Testis (tissue), 3 donors: ENCODE measurements around the gene DOCK9. TPM values are rescaled to one million over a fixed set of nuclear protein-coding genes. Genes with fewer than 3 reads are reported as not detected.

Source experiments
- DNase-seq: peaks from one replicate; pipeline ENCODE4 v3.0.0-alpha.2; 2019
- H3K27ac ChIP-seq, 2 donors: fragments of 200-600 bp; sonication (generic); one replicate each; pipeline ENCODE4 v1.5.1; 2019
- H3K27me3 ChIP-seq: fragments of 200-600 bp; sonication (generic); one replicate; pipeline ENCODE4 v1.5.1; 2019
- H3K36me3 ChIP-seq: fragments of 200-600 bp; sonication (generic); one replicate; pipeline ENCODE4 v1.5.1; 2017; ENCODE audit warnings: low read depth; ENCODE audit errors: missing control alignments
- H3K4me1 ChIP-seq: fragments of 200-600 bp; sonication (generic); one replicate; pipeline ENCODE4 v1.5.1; 2019
- H3K4me3 ChIP-seq, 2 donors: fragments of 200-600 bp; sonication (generic); one replicate each; pipeline ENCODE4 v1.5.1; 2017 to 2019
- H3K9me3 ChIP-seq: fragments of 200-600 bp; sonication (generic); one replicate; pipeline ENCODE4 v1.5.1; 2017
- POLR2A ChIP-seq: fragments of 450-650 bp; IDR thresholded peaks from one replicate; pipeline ENCODE4 v1.6.1; 2017; ENCODE audit warnings: antibody characterized with exemption, mild to moderate bottlenecking, moderate library complexity
- WGBS, 2 donors: methylation state at CpG; one replicate each; pipeline ENCODE4 v1.1.5; 2018; 5-methylcytosine and 5-hydroxymethylcytosine counted together
- intact Hi-C: fragments of 100-400 bp; cut with DNase I; formaldehyde crosslinking; loops from one replicate; pipeline ENCODE4 v1.15.1; 2023; ENCODE audit warnings: low total_unique reads
- polyA plus RNA-seq: library from polyadenylated mRNA; stranded (reverse); fragments of 350-450 nt; fragmentation: Illumina TruSeq; extraction: RNeasy Lipid Tissue Mini Kit (QIAGEN cat#74804); gene quantifications from one replicate; pipeline ENCODE4 v1.2.3, GENCODE V29; 2014; ENCODE audit warnings: low read depth, low replicate concordance; ENCODE audit not compliant: insufficient read depth
- total RNA-seq, 2 donors: library from RNA; depleted of rRNA; stranded (reverse); fragments of >200 nt; gene quantifications; one replicate each; pipeline ENCODE4 v1.2.3, GENCODE V29; 2016
- TF ChIP-seq, protein P1 (sequence below), 3 experiments: fragments of 450-650 bp in 2 of 3; fragments of 200-600 bp in 1 of 3; sonication (generic) in 1 of 3; IDR thresholded peaks; one replicate each; pipeline ENCODE4 v1.5.1; 2016 to 2019; ENCODE audit warnings: antibody characterized with exemption in 3 of 3, mild to moderate bottlenecking in 2 of 3, moderate library complexity in 1 of 3

The DOCK9 gene
- total and polyA plus RNA-seq, 3 donors from 2014 or later = 48.0 to 74.9 (median 63.4) TPM

DNA sequence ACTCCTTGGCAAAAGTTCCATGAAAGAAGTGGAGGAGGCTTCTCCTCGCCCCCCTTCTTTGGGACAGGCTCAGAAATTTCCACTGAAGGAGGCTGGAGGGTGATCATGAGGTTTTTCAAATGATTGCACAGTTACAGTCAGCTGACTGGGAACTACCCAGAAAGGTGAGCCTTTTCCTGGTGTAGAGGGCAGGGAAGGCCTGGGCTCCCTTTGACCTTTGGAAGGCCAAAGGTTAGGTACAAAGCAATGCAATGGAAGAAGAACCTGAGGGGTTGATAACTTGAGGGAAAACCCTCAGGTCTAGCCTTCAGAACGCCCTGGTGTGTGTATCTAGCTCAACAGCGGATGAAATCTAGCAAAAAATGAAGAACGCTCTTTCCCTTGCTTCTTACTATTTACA, 175.3 kb downstream of the DOCK9 start:
- Histone ChIP-seq H3K27me3 (no peaks in the 10 kb centered on the region), H3K36me3 (no peaks in the 10 kb centered on the region), H3K4me3 (no peak overlapping the region), H3K9me3 (no peaks in the 10 kb centered on the region), H3K27ac (no peak overlapping the region), H3K4me1 (no peaks in the 10 kb centered on the region)
- no peak for DNase-seq
- WGBS, 2 donors = 82 to 93% methylated on average over 4 of the region's 4 CpGs
- TF ChIP-seq, protein P1, sequence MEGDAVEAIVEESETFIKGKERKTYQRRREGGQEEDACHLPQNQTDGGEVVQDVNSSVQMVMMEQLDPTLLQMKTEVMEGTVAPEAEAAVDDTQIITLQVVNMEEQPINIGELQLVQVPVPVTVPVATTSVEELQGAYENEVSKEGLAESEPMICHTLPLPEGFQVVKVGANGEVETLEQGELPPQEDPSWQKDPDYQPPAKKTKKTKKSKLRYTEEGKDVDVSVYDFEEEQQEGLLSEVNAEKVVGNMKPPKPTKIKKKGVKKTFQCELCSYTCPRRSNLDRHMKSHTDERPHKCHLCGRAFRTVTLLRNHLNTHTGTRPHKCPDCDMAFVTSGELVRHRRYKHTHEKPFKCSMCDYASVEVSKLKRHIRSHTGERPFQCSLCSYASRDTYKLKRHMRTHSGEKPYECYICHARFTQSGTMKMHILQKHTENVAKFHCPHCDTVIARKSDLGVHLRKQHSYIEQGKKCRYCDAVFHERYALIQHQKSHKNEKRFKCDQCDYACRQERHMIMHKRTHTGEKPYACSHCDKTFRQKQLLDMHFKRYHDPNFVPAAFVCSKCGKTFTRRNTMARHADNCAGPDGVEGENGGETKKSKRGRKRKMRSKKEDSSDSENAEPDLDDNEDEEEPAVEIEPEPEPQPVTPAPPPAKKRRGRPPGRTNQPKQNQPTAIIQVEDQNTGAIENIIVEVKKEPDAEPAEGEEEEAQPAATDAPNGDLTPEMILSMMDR (IDR thresholded peaks at IDR 0.05) = no peak
- TF ChIP-seq POLR2A = no peak
- intact Hi-C loops = no loop called here

- WGBS, 2 donors = 85 to 87% methylated on average over 9 to 10 of the region's 10 CpGs
- intact Hi-C loops = no loop called here
- Histone ChIP-seq H3K36me3 (no peaks in the 10 kb centered on the region), H3K27ac (no peak overlapping the region), H3K4me1 (no peaks in the 10 kb centered on the region), H3K27me3 (no peaks in the 10 kb centered on the region), H3K9me3 (no peaks in the 10 kb centered on the region), H3K4me3 (no peak overlapping the region)
- no peak for TF ChIP-seq POLR2A
- TF ChIP-seq, protein P1 (IDR thresholded peaks at IDR 0.05) = no peak
- DNase-seq = no peak
Measured at GRCh38 chr13:98801626-98802418, 176.0 kb downstream of the DOCK9 start.

GRCh38 chr13:98800078-98800477, 177.8 kb downstream of the DOCK9 start:
- Histone ChIP-seq H3K4me1 (no peaks in the 10 kb centered on the region), H3K27ac (no peak overlapping the region), H3K9me3 (no peaks in the 10 kb centered on the region), H3K4me3 (no peak overlapping the region), H3K36me3 (no peaks in the 10 kb centered on the region), H3K27me3 (no peaks in the 10 kb centered on the region)
- intact Hi-C loops = no loop called here
- DNase-seq = no peak
- TF ChIP-seq, protein P1 (IDR thresholded peaks at IDR 0.05) = no peak
- no peak for TF ChIP-seq POLR2A
- WGBS, 2 donors = 93 to 94% methylated on average over 14 of the region's 14 CpGs

GRCh38 chr13:98798849-98799645, 178.8 kb downstream of the DOCK9 start:
- no peak overlapping the region for H3K4me3 ChIP-seq
- WGBS, 2 donors = 84 to 90% methylated on average over 5 of the region's 5 CpGs
- H3K9me3 ChIP-seq = no peaks in the 10 kb centered on the region
- intact Hi-C loops = no loop called here
- H3K27me3 ChIP-seq = no peaks in the 10 kb centered on the region
- H3K4me1 ChIP-seq = no peaks in the 10 kb centered on the region
- TF ChIP-seq, protein P1 (IDR thresholded peaks at IDR 0.05) = no peak
- no peak for DNase-seq
- H3K27ac ChIP-seq = no peak overlapping the region
- H3K36me3 ChIP-seq = no peaks in the 10 kb centered on the region
